GM21619 (cell line): Measurements from ENCODE around the gene GSC.
"Not testable (repeated sequence)": the region's sequence is repeated elsewhere in the genome, so short reads cannot be mapped to it uniquely, and the experiment has no call there.

ENCODE experiments used
- ATAC-seq: cut with Tn5 transposase; IDR thresholded peaks from one replicate; pipeline ENCODE4 v1.9.1; 2021; ENCODE audit not compliant: unreplicated experiment

The GSC gene

DNA sequence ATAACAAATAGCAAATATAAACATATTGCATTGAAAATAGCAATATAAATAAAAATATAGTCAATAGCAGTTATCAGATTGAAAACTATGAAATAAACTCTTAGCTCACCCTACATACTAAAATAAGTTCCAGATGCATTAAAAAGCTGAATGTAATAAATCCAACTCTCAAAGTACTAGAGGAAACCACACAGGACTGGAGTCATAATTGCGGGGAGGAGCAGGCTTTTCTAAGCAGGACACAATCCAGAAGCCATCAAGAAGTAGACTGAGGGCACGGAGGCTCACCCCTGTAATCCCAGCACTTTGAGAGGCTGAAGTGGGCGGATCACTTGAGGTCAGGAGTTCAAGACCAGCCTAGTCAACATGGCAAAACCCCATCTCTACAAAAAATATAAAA lies 22.2 kb downstream of the GSC start:
- no peak for ATAC-seq

DNA sequence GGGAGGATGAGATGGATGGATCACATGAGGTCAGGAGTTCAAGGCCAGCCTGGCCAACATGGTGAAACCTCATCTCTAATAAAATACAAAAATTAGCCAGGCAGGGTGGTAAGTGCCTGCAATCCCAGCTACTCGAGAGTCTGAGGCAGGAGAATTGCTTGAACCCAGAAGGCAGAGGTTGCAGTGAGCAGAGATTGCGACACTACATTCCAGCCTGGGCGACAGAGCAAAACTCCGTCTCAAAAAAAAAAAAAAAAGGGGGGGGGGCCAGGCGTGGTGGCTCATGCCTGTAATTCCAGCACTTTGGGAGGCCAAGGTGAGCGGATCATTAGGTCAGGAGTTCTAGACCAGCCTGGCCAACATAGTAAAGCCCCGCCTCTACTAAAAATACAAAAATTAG lies 22.8 kb downstream of the GSC start:
- ATAC-seq: not testable (repeated sequence)

DNA sequence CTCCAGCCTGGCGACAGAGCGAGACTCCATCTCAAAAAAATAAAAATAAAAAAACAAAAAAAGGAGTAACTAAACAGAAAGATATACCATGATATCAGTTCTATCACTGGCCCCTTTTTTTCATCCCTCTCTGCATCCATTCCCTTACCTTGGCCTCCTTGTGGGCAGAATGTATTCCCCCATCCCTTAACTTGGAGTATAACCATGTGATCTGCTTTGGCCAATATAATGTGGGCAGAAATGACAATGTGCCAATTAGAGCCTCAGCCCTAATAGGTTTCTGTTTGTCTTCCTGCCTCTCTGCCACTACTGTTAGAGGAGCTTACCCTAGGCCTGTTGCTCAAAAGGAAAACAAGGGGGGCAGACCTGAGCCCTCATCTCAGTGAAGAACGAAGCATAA lies 23.8 kb downstream of the GSC start:
- ATAC-seq: no peak

DNA sequence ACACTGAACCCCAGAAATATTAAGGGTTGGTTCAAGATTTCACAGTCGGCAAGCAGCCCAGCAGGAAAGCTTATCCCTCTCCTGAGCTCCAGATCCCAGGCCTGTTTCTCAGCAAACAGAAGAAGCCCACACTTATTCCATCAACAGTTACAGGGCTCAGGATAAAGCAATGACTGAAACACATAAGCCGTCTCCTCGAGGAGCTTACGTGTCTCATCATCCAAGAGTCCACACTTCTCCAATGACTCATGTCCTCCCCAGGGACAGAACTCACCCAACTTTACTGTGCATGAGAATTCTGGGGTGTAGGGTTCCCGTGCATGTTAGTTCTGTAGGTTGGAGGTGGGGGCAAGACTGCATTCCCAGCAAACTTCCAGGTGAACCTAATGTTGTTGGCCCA lies 31.2 kb downstream of the GSC start:
- no peak for ATAC-seq

DNA sequence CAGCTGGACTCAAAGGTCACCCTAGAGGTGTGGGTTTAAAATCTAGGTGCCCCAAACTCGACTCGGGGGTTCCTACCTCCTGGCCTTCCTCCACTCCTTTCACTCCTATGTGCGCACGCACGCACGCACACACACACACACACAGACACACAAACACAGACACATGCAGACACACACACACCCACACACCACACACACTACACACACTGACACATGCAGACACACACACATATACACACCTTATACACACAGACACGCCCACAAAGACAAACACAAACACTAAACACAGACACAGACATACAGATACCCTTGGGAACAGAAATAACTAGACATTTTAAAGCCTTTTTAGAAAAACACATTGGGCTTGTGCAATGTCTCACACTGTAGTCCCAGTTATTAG lies 31.8 kb downstream of the GSC start:
- no peak for ATAC-seq

DNA sequence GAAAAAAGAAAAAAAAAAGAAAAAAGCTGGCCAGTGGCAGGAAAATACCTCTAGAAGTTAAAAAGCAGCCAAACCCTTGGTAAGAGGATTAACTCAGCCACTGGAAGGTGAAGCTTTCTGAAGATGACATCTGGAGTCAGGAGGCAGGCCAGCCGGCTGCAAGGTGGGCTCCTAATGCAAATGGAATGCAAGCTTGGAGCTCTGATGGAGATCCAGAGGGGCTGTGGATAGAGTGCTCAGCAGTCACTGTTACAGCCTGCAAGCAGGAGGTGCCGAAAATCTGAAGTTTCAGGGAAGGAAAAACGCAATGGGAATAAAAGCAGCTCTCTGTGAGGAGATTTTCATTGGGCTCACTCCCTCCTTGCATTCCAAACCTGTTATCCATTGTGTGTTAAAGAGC lies 41.0 kb downstream of the GSC start:
- no peak for ATAC-seq

DNA sequence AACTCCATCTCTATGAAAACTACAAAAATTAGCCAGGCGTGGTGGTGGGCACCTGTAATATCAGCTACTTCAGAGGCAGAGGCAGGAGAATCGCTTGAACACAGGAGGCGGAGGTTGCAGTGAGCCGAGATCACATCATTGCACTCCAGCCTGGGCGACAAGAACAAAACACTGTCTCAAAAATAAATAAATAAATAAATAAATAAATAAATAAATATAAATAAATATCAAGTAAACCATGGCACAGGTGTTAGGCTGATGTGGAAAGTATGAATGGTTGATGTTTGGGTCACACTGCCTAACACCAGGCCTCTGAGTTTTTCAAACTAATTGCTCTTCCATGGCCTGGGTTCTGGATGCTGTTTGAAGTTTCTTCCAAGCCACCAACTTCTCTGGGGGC lies 41.5 kb downstream of the GSC start:
- not testable (repeated sequence) for ATAC-seq

DNA sequence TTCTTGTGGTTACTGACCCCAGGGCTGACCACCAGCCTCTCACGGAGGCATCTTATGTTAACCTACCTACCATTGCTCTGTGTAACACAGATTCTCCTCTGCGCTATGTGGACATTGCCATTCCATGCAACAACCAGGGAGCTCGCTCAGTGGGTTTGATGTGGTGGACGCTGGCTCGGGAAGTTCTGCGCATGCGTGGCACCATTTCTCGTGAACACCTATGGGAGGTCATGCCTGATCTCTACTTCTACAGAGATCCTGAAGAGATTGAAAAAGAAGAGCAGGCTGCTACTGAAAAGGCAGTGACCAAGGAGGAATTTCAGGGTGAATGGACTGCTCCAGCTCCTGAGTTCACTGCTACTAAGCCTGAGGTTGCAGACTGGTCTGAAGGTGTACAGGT lies 43.3 kb downstream of the GSC start:
- ATAC-seq: not testable (repeated sequence)

DNA sequence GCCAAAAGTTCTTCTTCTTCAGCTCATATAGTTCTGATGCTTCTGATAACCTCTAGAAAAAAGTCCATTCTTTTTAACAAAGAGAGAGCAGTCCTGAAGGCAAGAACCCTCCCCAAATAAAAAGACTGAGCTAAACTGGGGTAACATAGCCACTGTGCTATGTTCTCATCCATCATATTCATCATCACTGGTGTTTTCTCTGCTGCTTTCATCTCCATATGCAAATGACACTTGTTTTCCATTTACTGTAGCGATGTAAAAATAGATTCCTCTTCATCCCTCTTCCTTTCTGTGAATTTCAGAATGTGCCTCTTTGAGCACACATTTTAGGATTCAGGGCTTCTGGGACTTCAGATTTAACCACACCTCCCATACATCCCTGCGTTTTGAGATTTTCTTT lies 44.9 kb downstream of the GSC start:
- ATAC-seq: no peak

DNA sequence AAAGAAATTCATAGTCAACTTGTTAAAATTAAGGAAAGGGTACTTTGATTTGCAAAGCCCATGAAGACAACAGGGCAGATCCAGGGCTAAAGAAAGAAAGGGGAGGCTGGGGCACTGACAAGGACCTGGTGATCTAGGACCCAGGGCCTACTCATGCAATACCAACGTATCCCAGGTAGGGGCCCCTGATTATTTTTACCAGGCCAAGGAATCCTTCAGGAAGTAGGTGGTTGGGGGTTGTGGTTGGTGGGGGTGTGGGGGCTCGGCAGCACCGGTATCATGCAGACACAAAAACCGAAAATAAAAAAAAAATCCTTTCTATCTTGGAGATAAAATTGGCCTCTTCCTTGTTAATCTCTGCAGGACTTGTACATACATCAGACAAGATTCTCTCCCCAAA lies 47.5 kb downstream of the GSC start:
- ATAC-seq: no peak
